HG03159 (cell line): Measurements from ENCODE around the gene TMPRSS9.

Experiments used
- ATAC-seq: cut with Tn5 transposase; IDR thresholded peaks from one replicate; pipeline ENCODE4 v1.9.1; 2021; ENCODE audit warnings: mild to moderate bottlenecking, moderate library complexity; ENCODE audit not compliant: unreplicated experiment

TMPRSS9 gene

DNA sequence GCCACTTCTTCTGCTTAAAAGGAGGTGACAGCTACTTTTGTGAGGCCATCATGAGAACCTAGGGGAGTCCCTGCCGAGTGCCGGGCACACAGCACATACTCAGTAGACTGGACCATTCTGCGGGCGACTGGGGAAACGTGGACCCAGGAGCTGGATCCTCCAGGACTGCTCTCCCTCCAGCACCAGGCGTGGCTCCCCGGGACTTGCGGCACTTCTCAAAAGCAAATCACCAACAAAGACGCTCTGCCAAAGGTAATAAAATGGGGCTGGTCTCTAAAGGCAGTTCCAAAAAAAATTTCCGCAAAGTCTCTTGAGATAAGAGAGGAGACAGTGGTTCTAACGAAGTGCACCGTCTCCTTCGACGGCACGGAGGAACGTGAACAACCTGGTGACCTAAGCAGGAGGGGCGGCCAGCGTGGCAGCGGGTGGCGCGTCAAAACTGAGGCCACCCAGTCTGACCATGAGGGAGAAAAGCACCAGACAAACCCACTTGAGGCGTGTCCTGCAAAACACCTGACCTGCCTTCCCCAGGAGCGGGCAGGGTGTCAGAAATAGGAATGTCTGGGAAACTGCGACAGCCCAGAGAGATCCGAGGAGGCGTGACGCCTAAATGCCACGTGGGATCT is 1.4 kb upstream of the TMPRSS9 start:
- no peak for ATAC-seq

DNA sequence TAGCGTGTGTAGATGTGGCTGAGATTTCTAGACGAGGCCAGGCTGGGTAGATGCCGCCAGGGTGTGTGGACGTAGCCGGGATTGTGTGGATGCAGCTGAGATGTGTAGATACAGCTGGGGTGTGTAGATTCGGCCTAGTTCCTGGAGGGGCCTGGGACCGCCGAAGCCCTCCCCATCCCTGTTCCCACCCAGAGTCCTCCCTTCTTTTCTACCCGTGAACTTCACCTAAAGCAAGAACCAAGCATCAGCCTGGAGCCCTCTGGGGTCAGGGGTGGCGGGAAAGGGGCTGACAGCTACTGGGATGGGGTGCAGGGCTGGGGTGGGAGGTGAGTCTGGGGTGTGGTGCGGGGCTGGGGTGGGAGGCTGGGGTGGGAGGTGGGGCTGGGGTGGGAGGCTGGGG is 768 bp downstream of the TMPRSS9 start:
- ATAC-seq, result no peak

DNA sequence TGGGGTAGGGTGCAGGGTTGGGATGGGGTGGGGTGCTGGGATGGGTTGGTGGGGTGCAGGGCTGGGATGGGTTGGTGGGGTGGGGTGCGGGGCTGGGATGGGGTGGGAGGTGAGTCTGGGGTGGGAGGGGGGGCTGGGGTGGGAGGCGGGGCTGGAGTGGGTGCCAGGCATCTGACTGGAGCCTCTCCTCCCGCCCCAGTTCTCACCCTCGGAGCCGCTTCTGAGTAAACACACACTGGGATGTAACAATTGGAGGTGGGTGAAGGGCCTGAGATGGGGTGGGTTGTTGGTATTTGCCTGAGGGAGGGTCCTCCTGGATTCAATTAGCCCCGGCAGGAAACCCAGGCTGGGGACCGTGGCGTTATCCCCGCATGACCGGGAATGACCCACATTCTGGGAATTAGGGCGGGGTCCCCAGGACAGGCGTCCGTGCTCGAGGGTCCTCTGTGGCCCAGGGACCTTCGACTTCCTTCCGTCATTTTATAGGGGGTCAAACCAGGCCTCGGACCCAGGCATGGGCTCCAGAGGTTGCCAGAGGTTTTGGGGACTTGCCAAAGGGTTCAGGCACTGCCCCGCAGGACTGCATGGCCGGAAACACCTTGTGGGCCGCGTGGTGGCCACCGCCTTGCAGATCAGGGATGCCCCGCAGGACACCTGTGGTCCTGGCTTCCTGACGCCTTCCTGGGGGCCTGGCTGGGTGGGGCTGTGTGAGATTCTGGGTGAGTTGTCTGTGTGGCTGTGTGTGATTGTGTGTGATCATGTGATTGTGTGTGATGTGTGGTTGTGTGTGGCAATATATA is 1.4 kb downstream of the TMPRSS9 start:
- no peak for ATAC-seq

DNA sequence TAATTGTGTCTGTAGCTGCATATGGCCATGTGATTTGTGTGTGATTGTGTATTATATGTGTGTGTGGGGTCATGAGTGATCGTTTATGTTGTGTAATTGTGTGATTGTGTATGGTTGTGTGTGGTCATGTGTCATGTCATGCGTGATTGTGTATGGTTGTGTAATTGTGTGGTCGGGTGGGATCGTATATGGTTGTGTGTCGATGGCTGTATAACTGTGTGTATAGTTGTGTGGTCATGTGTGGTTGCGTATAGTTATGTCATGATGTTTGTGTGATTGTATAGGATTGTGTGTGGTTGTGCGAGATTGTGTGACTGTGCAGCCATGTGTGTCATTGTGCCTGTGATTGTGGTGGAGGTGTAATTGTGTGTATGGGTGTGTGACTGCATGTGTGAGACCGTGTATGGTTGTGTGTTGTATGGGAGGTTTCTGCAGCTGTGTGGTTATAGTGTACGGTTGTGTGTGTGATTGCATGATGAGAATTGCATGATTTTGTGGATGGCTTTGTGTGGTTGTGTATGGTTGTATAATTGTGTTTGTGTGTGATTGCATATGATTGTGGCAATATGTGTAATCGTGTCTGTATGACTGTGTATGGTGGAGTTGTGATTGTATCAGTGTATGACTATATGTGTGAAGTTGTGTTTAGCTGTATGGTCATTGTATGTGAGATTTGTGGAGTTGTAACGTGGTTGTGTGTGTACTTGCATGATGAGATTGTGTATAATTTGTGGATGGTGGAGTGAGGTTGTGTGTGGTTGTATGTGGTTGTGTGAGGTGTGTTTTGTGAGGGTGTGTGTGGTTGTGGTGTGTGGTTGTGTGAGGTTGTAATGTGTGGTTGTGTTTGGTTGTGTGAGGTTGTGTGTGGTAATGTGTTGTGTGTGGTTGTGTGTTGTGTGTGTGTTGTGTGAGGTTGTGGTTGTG is 2.2 kb downstream of the TMPRSS9 start:
- ATAC-seq, result no peak

DNA sequence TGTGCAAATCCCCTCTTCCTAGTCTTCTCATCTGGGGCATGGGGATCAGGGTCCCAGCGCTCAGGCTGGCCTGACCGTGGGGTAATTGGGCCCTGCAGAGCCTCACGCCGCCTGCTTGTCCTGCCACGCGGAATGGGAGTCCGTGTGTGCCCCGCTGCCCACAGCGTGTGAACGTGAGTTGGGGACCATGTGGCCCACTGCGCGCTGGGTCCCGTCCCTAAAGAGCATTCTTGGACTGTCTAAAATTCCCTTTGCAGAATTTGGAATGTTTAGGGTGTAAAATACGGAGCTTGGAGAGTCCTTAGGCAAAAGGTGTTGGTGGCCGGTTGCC is 2.9 kb downstream of the TMPRSS9 start:
- no peak for ATAC-seq

DNA sequence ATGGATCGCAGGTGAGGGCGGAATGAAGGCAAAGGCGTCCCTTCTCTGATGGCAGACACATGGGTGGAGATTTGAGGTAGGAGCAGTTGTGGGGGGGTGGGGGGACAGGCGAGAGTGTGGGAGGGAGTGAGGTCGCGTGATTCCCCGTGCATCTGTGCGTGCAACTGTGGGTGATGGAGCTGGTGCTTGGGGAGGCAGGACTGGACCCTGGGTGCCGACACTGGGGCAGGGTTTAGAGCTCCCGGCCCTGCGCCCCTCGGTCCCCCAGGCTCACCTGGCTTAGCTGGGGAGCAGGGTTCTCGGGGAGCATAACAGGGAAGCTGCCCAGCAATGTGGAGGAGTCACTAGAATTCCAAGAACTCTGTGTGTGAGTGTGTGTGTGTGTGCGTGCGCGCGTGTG is 3.4 kb downstream of the TMPRSS9 start:
- ATAC-seq, result no peak

DNA sequence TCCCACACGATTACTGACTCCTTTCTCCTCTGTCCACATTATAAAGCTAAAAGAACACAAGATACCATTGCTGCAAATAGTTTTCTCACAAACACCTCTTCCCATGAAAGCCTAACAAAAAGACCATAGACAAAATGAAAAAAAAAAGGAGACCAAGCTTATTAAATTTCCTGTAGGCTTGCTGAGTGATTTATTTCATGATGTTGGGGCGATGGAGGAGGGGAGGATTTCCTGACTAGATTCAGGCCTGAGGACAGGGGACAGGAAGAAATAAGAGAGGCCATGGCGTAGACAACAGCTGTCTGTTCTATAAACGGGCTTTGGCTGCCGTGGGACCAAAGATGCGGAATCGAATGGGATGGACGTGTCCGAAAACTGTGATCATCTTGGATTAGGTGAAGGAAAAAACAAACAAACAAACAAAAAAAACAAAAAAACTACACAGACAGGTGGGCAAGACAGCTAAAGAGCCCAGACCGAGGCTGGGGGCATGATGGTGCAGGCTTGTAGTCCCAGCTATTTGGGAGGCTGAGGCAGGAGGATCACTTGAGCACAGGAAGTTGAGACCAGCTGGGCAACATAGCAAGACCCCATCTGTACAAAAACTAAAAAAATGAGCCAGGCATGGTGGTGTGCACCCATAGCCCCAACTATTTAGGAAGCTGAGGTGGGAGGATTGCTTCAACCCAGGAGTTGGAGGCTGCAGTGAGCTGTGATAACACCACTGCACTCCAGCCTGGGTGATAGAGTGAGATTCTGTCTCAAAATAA is 5.3 kb downstream of the TMPRSS9 start:
- ATAC-seq, result no peak

DNA sequence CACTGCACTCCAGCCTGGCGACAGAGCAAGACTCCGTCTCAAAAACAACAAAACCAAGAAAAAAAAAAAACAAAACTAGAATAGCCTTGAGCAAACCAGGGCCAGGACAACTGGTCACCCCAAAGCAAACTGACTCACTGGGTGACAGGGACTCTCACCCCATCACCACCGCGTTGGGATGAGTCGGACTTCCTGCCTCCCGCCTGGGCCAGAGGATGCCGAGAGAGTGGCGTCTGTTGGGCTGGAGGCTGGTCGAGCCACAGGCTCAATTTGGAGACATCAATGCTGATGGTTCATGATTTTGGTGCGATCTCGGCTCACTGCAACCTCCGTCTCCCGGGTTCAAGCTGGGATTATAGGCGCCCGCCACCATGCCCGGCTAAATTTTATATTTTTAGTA is 11.6 kb downstream of the TMPRSS9 start:
- no peak for ATAC-seq

DNA sequence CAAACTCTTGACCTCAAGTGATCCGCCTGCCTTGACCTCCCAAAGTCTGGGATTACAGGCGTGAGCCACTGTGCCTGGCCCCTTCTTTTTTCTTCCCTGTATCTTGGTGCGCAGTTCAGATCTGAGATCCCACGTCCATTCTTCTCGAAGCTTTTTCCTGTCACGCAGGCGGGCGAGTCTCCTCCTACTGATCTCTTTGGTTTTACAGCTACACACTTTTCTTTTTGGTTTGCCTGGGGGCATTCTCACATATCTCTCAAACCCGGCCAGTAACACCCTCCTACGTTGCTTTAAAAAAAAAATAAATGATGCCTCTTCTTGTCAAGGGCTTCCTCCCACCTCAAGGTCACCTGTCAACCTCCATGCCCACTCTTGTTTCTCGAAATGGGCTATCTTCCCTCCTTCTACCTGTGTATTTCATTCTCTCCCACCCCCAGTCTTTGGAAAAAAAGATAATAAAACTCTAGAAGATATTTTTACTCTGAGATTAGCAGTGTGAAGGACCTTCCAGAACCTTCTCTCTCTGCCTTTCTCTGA is 12.1 kb downstream of the TMPRSS9 start:
- no peak for ATAC-seq

DNA sequence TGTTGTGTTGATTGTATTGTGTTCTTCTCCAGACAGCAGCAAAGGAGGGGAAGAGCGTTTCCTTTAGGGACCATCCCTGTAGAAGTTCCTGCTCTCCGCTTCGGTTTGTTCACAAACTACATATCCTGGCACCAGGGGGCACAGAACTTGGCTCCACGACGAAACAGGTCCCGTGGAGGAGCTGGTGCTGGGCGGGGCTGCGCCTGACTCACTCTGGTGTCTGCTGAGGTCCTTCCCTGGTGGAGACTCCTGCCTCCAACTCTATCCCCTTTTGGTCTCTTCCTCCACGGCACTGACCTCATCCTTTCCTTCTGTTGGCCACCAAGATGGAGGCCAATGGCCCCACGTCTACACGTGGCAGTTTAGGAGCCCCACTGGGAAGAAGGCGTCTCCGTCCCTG is 14.7 kb downstream of the TMPRSS9 start:
- ATAC-seq, result no peak

DNA sequence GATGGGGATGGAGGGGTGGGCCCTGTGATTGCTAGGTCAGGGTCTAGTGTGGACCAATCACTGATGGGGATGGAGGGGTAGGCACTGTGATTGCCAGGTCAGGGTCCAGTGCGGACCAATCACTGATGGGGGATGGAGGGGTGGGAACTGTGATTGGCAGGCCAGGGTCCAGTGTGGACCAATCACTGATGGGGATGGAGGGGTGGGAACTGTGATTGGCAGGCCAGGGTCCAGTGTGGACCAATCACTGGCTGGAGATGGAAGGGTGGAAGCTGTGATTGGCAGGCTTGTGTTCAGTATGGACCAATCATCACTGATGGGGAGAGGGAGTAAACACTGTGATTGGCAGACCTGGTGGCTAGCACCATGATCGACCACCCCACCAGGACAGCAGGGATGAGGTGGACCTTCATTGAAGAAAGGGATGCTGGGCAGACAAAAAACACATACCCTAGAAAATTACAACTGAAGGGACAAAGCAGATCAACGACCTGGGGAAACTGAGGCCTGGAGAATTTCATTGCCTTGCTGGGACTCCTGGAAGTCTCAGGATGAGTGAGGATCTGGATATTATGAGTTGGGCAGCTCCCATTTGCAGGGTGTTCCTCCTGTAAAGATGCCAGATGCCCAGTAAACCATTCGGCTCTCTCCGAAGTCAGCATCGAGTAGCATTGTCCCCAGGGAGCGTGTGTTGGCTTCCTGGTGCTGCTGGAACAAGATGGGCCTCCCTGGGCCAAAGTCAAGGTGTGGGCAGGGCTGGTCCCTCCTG is 15.5 kb downstream of the TMPRSS9 start:
- no peak for ATAC-seq

DNA sequence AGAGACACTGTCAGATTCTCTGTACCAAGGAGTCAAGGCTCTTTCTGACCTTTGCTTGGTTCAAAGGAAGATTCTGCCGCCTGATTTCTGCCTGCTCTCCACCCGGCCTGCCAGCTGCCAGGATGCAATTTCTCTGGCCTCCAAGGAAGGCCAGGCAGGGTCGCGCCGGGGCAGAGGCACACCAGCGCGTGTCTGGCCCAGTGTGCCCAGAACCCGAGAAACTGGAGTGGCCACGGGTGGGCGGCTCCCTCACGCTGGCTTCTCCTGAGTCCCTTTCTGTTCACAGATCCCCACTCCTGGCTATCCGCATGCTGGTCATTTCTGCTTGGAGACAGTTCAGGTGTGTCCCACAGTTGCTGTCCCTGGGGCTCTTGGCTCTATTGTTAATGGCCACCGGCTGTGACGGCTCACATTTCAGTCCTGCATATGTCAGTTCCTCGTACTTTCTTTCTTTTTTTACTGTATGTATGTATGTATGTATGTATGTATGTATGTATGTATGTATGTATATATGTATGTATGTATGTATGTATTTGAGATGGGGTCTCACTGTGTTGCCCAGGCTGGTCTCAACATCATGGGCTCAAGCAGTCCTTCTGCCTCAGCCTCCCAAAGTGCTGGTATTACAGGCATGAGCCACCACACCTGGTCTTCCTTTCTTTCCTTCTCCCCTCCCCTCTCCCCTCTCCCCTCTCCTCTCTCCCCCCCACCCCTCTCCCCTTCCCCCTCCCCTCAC is 16.9 kb downstream of the TMPRSS9 start:
- no peak for ATAC-seq

DNA sequence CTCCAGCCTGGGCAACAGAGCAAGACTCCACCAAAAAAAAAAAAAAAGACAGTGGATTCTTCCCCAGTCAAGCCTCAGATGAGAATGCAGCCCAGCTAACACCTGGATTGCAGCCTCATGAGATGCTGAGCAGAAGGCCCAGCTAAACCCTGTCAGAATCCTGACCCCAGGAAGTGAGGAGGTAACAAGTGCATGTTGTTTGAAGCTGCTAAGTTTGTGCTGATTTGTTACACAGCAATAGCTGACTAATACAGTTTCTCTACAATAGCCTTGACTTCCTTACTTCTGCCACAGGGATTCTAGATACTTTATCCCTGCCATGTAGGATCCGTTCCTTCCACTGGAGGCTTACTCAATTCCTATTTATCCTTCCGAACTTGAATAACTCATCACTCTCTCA is 20.5 kb downstream of the TMPRSS9 start:
- no peak for ATAC-seq

DNA sequence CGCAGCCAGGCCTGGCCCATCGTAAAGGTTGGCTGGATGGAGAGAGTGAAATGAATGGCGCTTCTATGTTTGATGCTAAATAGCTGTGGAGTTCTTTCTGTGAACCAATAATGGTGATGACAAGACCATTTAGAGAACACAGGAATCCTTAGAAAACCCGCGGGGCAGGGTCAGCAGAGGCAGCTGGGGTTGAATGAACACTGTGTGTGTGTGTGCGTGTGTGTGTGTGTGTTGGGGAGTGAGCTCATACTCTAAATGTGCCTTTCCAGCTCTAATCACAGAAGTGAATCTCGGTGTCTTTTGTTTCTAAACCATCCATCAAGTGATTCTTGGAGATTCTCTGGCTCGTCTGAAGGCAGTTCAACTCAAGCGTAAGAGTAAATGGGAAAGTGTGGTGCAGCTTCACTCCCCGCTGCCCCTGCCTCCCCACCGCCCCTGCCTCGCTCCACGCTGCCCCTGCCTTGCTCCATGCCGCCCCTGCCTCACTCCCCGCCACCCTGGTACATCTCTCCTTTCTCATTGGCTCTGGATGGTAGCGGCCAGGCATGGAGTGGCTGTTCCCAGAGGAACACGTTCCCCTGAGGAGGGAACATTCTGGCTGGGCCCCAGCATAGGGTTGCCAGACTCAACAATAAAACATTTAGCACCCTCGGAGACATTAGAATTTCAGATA is 21.2 kb downstream of the TMPRSS9 start:
- ATAC-seq, result no peak

DNA sequence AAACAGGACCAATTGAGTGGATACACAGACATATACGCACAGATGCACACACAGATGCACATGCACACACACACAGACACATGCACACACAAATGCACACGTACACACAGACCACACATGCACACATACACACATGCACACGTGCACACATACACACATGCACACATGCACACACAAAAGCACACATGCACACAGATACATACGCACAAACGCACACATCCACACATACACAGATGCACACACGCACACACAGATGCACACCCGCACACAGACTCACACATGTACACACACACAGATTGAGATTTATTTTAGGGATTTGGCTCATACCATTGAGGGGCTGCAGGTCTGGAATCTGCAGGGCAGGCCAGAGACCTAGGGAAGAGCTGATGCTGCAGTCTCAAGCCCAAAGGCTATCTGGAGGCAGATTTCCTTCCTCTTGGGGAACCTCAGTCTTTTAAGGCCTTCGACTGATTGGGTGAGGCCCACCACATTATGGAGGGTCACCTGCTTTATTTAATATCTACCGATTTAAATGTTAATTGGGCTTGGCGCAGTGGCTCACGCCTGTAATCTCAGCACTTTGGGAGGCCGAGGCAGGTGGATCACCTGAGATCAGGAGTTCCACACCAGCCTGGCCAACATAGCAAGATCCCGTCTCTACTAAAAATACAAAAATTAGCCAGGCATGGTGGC is 22.6 kb downstream of the TMPRSS9 start:
- no peak for ATAC-seq

DNA sequence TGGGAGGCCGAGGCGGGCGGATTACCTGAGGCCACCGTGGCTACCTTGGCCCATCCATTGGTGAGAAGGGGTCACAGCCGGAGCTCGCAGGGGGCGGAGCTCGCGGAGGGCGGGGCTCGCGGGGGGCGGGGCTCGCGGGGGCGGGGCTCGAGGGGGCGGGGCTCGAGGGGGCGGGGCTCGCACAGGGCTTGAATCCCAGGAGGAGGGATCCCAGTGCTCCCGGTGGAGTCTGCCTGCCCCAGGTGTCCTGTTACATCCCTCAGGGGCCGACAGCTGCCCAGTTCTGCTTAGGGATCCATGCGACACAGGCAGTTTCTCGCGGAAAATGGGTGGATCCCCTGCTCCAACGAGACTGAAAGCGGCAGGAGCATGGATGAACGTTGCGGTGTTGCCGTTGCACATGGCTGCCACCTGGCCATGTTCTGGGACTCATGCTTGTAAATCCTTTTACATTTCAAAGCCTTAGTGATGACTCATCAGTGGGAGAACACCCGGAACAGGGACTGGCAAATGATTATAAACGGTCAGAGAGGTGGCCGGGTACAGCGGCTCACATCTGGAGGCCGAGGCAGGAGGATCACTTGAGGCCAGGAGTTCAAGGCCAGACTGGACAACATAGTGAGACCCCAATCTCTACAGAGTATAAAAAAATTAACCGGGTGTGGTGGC is 25.1 kb downstream of the TMPRSS9 start:
- no peak for ATAC-seq

DNA sequence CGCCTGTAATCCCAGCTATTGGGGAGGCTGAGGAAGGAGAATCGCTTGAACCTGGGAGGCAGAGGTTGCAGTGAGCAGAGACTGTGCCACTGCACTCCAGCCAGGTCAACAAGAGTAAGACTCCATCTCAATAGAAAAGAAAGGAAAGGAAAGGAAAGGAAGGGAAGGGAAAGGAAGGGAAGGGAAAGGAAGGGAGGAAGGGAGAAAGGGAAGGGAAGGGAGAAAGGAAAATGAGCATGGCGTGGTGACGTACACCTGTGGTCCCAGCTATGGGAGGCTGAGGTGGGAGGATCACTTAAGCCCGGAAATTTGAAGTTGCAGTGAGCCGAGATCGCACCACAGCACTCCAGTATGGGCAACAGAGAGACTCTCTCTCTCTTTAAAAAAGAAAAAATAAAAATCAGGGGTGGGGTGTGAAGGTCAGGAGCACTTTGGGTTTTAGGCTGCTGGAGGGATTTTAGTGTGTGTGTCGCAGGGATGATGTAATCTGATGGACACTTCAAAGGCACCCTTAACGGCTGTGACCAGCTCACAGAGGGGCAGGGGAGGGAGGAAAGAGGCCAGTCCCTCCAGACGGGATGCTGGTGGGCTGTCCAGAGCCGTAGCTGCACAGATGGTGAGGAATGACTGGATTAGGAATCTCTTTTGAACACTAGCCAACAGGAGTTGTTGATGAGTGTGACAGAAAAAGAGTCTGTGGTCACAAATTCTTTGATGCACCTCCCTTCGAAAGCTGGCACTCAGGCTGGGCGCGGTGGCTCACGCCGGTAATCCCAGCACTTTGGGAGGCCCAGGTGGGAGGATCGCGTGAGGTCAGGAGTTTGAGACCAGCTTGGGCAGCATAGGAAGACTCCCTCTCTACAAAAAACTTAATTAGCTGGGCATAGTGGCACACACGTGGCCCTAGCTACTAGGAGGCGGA is 27.6 kb downstream of the TMPRSS9 start:
- ATAC-seq, result no peak
